IMR-90 (cell line): Measurements from ENCODE around the gene XRCC5. TPM values are rescaled to one million over a fixed set of nuclear protein-coding genes. Genes with fewer than 3 reads are reported as not detected.

Source experiments
- ATAC-seq: fragments of 200-7000 bp; cut with Tn5 transposase; 2 replicates; pipeline ENCODE4 v1.9.1; 2020; ENCODE audit warnings: low read depth, mild to moderate bottlenecking, moderate library complexity
- BruUV-seq: library from RNA; stranded (reverse); fragments of 400-500 nt; replicated peaks from 2 replicates; lab custom pipeline; 2021; lab: Mats Ljungman, UMichigan
- CTCF ChIA-PET: fragments of 300-600 bp; formaldehyde crosslinking; extraction: SDS; loops from one replicate; lab custom pipeline; 2021; ENCODE audit warnings: antibody characterized with exemption; lab: Yijun Ruan, JAX
- POLR2A ChIA-PET: fragments of 300-600 bp; sonication (Branson Sonifier 250); formaldehyde crosslinking; loops from one replicate; lab custom pipeline; 2022; ENCODE audit warnings: antibody characterized with exemption; ENCODE audit not compliant: unreplicated experiment; lab: Charles Lee
- DNase-seq: peaks from one replicate; pipeline ENCODE4 v3.0.0; 2013
- H2AFZ ChIP-seq: replicated peaks from 2 replicates; pipeline ENCODE3; 2013; ENCODE audit warnings: low read length, mild to moderate bottlenecking; ENCODE audit not compliant: poor library complexity
- H2AK5ac ChIP-seq: 2 replicates; pipeline ENCODE4 v1.6.1; 2013; ENCODE audit warnings: low read depth, low read length, inconsistent platforms
- H2AK9ac ChIP-seq: replicated peaks from 2 replicates; pipeline ENCODE3; 2013; ENCODE audit warnings: mild to moderate bottlenecking, low read depth, low read length, moderate library complexity; ENCODE audit not compliant: poor library complexity
- H2BK120ac ChIP-seq: 2 replicates; pipeline ENCODE4 v1.6.1; 2013; ENCODE audit warnings: low read depth, low read length, inconsistent platforms
- H2BK15ac ChIP-seq: 3 replicates; pipeline ENCODE4 v1.6.1; 2013; ENCODE audit warnings: low read depth, low read length, inconsistent platforms
- H2BK20ac ChIP-seq: 2 replicates; pipeline ENCODE4 v1.6.1; 2013; ENCODE audit warnings: low read depth, mild to moderate bottlenecking, inconsistent platforms, low read length, moderate library complexity
- H2BK5ac ChIP-seq: 2 replicates; pipeline ENCODE4 v1.6.1; 2013; ENCODE audit warnings: mild to moderate bottlenecking, low read depth, low read length, inconsistent platforms; ENCODE audit not compliant: poor library complexity, severe bottlenecking
- H3K14ac ChIP-seq: replicated peaks from 2 replicates; pipeline ENCODE4 v1.6.1; 2013; ENCODE audit warnings: low read depth, low read length, inconsistent platforms
- H3K18ac ChIP-seq: 2 replicates; pipeline ENCODE4 v1.6.1; 2013; ENCODE audit warnings: low read depth, low read length, control low read depth
- H3K23ac ChIP-seq: 2 replicates; pipeline ENCODE4 v1.6.1; 2013; ENCODE audit warnings: low read depth, low read length, inconsistent platforms
- H3K27ac ChIP-seq: 2 replicates; pipeline ENCODE4 v1.5.1; 2013; ENCODE audit warnings: mild to moderate bottlenecking, control low read depth, low read length; ENCODE audit not compliant: insufficient read depth
- H3K27me3 ChIP-seq: 2 replicates; pipeline ENCODE4 v1.6.1; 2013; ENCODE audit warnings: low read length; ENCODE audit not compliant: control insufficient read depth, insufficient read depth
- H3K36me3 ChIP-seq: 2 replicates; pipeline ENCODE4 v1.6.1; 2013; ENCODE audit warnings: low read length, mixed read lengths; ENCODE audit not compliant: control insufficient read depth, insufficient read depth
- H3K4ac ChIP-seq: 2 replicates; pipeline ENCODE4 v1.6.1; 2013; ENCODE audit warnings: low read depth, low read length, inconsistent platforms
- H3K4me1 ChIP-seq: 2 replicates; pipeline ENCODE4 v1.6.1; 2013; ENCODE audit warnings: low read length, mixed read lengths; ENCODE audit not compliant: control insufficient read depth, insufficient read depth
- H3K4me2 ChIP-seq: 2 replicates; pipeline ENCODE4 v1.6.1; 2013; ENCODE audit warnings: low read depth, mild to moderate bottlenecking, control low read depth, low read length, moderate library complexity
- H3K4me3 ChIP-seq: 2 replicates; pipeline ENCODE4 v1.5.1; 2013; ENCODE audit warnings: low read depth, mild to moderate bottlenecking, control low read depth, low read length, moderate library complexity; ENCODE audit not compliant: insufficient read depth
- H3K56ac ChIP-seq: 2 replicates; pipeline ENCODE4 v1.6.1; 2013; ENCODE audit warnings: low read length, inconsistent platforms; ENCODE audit not compliant: insufficient read depth; ENCODE audit errors: extremely low read depth
- H3K79me1 ChIP-seq, 2 experiments: 2 replicates each; pipeline ENCODE4 v1.6.1; 2013; ENCODE audit warnings: low read length in 2 of 2, inconsistent platforms in 1 of 2, low read depth in 1 of 2
- H3K9ac ChIP-seq: 2 replicates; pipeline ENCODE4 v1.6.1; 2013; ENCODE audit warnings: low read depth, low read length, control low read depth
- H3K9me1 ChIP-seq: 2 replicates; pipeline ENCODE4 v1.6.1; 2013; ENCODE audit warnings: low read length, inconsistent platforms; ENCODE audit not compliant: insufficient read depth
- H3K9me3 ChIP-seq: 2 replicates; pipeline ENCODE4 v1.6.1; 2013; ENCODE audit warnings: low read length; ENCODE audit not compliant: control insufficient read depth, insufficient read depth
- H4K20me1 ChIP-seq: 2 replicates; pipeline ENCODE4 v1.6.1; 2013; ENCODE audit warnings: low read length, inconsistent platforms; ENCODE audit not compliant: insufficient read depth
- H4K5ac ChIP-seq: 2 replicates; pipeline ENCODE4 v1.6.1; 2013; ENCODE audit warnings: mild to moderate bottlenecking, low read depth, low read length, control low read depth
- H4K8ac ChIP-seq, 2 experiments: 2 replicates each; pipeline ENCODE4 v1.6.1; 2013; ENCODE audit warnings: low read depth in 2 of 2, low read length in 2 of 2, control low read depth in 1 of 2, inconsistent platforms in 1 of 2
- H4K91ac ChIP-seq: 2 replicates; pipeline ENCODE4 v1.6.1; 2013; ENCODE audit warnings: low read depth, low read length, inconsistent platforms; ENCODE audit not compliant: insufficient read depth
- BHLHE40 ChIP-seq: fragments of 150-350 bp; IDR thresholded peaks from 2 replicates; pipeline ENCODE4 v1.6.1; 2016; ENCODE audit warnings: mild to moderate bottlenecking, low read depth, low read length
- CEBPB ChIP-seq: IDR thresholded peaks from 2 replicates; pipeline ENCODE4 v1.6.1; 2012; ENCODE audit warnings: low read depth, low read length, improper control_type of control experiment
- CHD1 ChIP-seq: IDR thresholded peaks from 2 replicates; pipeline ENCODE4 v1.6.1; 2012; ENCODE audit warnings: low read depth, low read length, improper control_type of control experiment
- CTCF ChIP-seq: conservative IDR thresholded peaks from 2 replicates; pipeline ENCODE4 v1.5.1; 2012; ENCODE audit warnings: mild to moderate bottlenecking, low read depth, low read length, improper control_type of control experiment
- ELK1 ChIP-seq: fragments of 150-350 bp; IDR thresholded peaks from 2 replicates; pipeline ENCODE4 v1.6.1; 2016; ENCODE audit warnings: low read depth, mild to moderate bottlenecking, low read length, moderate library complexity, borderline replicate concordance
- MAFK ChIP-seq: IDR thresholded peaks from 2 replicates; pipeline ENCODE4 v1.6.1; 2012; ENCODE audit warnings: low read depth, low read length, improper control_type of control experiment
- MAZ ChIP-seq: IDR thresholded peaks from 2 replicates; pipeline ENCODE4 v1.6.1; 2012; ENCODE audit warnings: low read depth, mild to moderate bottlenecking, low read length, improper control_type of control experiment, moderate library complexity, borderline replicate concordance
- NFE2L2 ChIP-seq: fragments of 150-350 bp; IDR thresholded peaks from 2 replicates; pipeline ENCODE4 v1.6.1; 2016; ENCODE audit warnings: low read depth, mild to moderate bottlenecking, low read length
- POLR2A ChIP-seq: IDR thresholded peaks from 2 replicates; pipeline ENCODE4 v1.6.1; 2012; ENCODE audit warnings: mild to moderate bottlenecking, low read depth, low read length
- RAD21 ChIP-seq: IDR thresholded peaks from 2 replicates; pipeline ENCODE4 v1.6.1; 2012; ENCODE audit warnings: low read length, improper control_type of control experiment
- RCOR1 ChIP-seq: IDR thresholded peaks from 2 replicates; pipeline ENCODE4 v1.6.1; 2012; ENCODE audit warnings: mild to moderate bottlenecking, low read length, improper control_type of control experiment; ENCODE audit not compliant: insufficient replicate concordance
- RFX5 ChIP-seq: IDR thresholded peaks from 2 replicates; pipeline ENCODE4 v1.8.0; 2012; ENCODE audit warnings: low read depth, mild to moderate bottlenecking, low read length, moderate library complexity
- SMC3 ChIP-seq: fragments of 150-350 bp; IDR thresholded peaks from 2 replicates; pipeline ENCODE4 v1.6.1; 2016; ENCODE audit warnings: low read depth, mild to moderate bottlenecking, antibody characterized with exemption, low read length, moderate library complexity
- USF2 ChIP-seq: fragments of 150-350 bp; IDR thresholded peaks from 2 replicates; pipeline ENCODE4 v1.6.1; 2017; ENCODE audit warnings: mild to moderate bottlenecking, antibody characterized with exemption, low read length, low read depth
- WGBS, 2 experiments: methylation state at CpG; one replicate each; pipeline versions ENCODE4 v1.1.5 to v1.1.7; 2013; ENCODE audit warnings: missing lambda C conversion rate in 2 of 2; ENCODE audit not compliant: insufficient read length in 1 of 2; ENCODE audit errors: extremely low coverage in 2 of 2; 5-methylcytosine and 5-hydroxymethylcytosine counted together
- dilution Hi-C: fragments of 300-500 bp; cut with HindIII; formaldehyde crosslinking; loops from one replicate; pipeline ENCODE4 v1.14.3; 2018; ENCODE audit warnings: low sequenced_read_pairs; ENCODE audit not compliant: unreplicated experiment
- in situ Hi-C: fragments of 300-500 bp; cut with MboI; formaldehyde crosslinking; loops from 3 replicates; pipeline ENCODE4 v1.14.3; 2019; ENCODE audit warnings: low sequenced_read_pairs, inconsistent platforms, mixed read lengths
- intact Hi-C: fragments of 100-400 bp; cut with micrococcal nuclease; formaldehyde crosslinking; loops from 2 replicates; pipeline ENCODE4 v1.10.0; 2022
- polyA plus RNA-seq, 3 experiments: library from polyadenylated mRNA; depleted of rRNA; stranded (reverse); fragments of >200 nt; gene quantifications; 2 replicates each; pipeline ENCODE4 v1.2.3, GENCODE V29; 2012; ENCODE audit warnings: low replicate concordance in 1 of 3
- total RNA-seq: library from RNA; depleted of rRNA; stranded (reverse); fragments of >200 nt; gene quantifications from 2 replicates; pipeline ENCODE4 v1.2.3, GENCODE V29; 2012

The XRCC5 gene
- total and polyA plus RNA-seq, 2 of the 4 experiments (the other 2 are of a cell fraction), result 144 to 509 TPM

- Histone ChIP-seq H2AFZ (no peak overlapping the region), H3K9me3 (peaks cover 9% of the 10 kb centered on the region), H3K23ac (no peak overlapping the region), H4K5ac (no peak overlapping the region), H2BK120ac (no peak overlapping the region), H2AK5ac (no peak overlapping the region), H3K27ac (no peak overlapping the region), H2BK15ac (no peak overlapping the region), H3K4me3 (no peak overlapping the region), H4K91ac (no peak overlapping the region), H3K36me3 (no peaks in the 10 kb centered on the region), H2BK20ac (no peak overlapping the region), H3K4me1 (no peaks in the 10 kb centered on the region), H3K4me2 (no peak overlapping the region), H3K18ac (no peak overlapping the region), H3K14ac (no peak overlapping the region), H3K9me1 (no peaks in the 10 kb centered on the region), H3K56ac (no peak overlapping the region), H4K20me1 (no peaks in the 10 kb centered on the region), H2AK9ac (no peak overlapping the region), H3K27me3 (no peaks in the 10 kb centered on the region), H4K8ac (no peak overlapping the region), H3K9ac (no peak overlapping the region), H2BK5ac (no peak overlapping the region), H3K4ac (no peak overlapping the region), H3K79me1 (no peaks in the 10 kb centered on the region)
- TF ChIP-seq CHD1 (no peak), ELK1 (no peak), NFE2L2 (no peak), SMC3 (no peak), RFX5 (no peak), BHLHE40 (no peak), POLR2A (no peak), RCOR1 (no peak), CTCF (no peak), RAD21 (no peak), MAZ (no peak), CEBPB (no peak), MAFK (no peak), USF2 (no peak)
- in situ Hi-C loops, result no loop called here
- intact Hi-C loops, result no loop called here
- ChIA-PET CTCF (no interaction called here), POLR2A (no interaction called here)
- ATAC-seq, result no peak
- no peak for DNase-seq
- 67% methylated on average over 1 of the region's 1 CpG; no CpG with 5 or more reads in 1 of the 2 experiments for WGBS, 2 experiments
- no TSS peak for BruUV-seq
- dilution Hi-C loops, result no loop called here
Observed at GRCh38 chr2:216236486-216236885, 127.3 kb downstream of the XRCC5 start.
